HG02678 (cell line): ENCODE results near the gene RNF44.

Source experiments
- ATAC-seq: cut with Tn5 transposase; IDR thresholded peaks from one replicate; pipeline ENCODE4 v1.9.1; 2021; ENCODE audit warnings: mild to moderate bottlenecking, moderate library complexity; ENCODE audit not compliant: unreplicated experiment

The RNF44 gene

DNA sequence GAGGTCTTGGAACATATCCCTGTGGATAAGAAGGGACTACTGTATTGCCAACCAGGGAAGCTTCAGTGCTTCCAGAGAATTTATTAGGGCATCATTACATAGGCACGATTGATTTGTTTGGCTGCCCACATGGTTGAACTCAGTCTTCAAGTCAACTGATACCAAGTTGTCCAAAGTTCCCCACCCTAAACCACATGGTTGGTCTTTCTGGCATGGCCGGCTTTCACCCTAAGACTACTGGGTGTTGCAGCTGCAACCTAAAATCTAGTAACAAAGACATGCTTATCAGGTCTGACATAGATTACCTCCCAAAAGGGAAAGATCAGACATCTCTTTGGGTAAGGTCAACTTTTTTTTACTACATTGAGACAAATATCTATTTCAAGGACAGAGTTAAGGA lies 52.0 kb downstream of the RNF44 start:
- ATAC-seq, result no peak

DNA sequence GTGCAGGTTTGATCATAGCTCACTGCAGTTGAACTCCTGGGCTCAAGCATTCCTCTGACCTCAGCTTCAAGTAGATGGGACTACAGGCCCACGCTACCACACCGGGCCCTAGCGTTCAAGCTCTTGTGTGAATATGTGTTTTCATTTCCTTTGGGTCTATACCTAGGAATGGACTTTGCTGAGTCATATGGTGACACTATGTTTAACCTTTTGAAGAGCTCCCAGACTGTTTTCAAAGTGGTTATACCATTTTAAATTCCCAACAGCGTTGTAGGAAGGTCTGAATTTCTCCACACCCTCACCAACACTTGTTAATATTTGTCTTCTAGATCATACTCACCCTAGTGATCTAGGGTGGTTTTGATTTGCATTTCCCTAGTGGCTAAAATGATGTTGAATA lies 55.5 kb downstream of the RNF44 start:
- no peak for ATAC-seq
